SJCRH30 (cell line): ENCODE results near the gene SFTPA2. TPM values are rescaled to one million over a fixed set of nuclear protein-coding genes. Genes with fewer than 3 reads are reported as not detected.
"Not testable (repeated sequence)": the region's sequence is repeated elsewhere in the genome, so short reads cannot be mapped to it uniquely, and the experiment has no call there.

Experiments
- DNase-seq, 2 experiments: peaks; one replicate each; pipeline ENCODE4 v3.0.0-alpha.2; 2015 to 2020
- H3K27ac ChIP-seq: fragments of 250-450 bp; sonication (Bioruptor Pico); 2 replicates; pipeline ENCODE4 v1.5.1; 2020; ENCODE audit warnings: mild to moderate bottlenecking, moderate library complexity
- H3K27me3 ChIP-seq: fragments of 250-450 bp; sonication (Bioruptor Pico); 2 replicates; pipeline ENCODE4 v1.5.1; 2020; ENCODE audit warnings: mild to moderate bottlenecking, moderate library complexity
- H3K36me3 ChIP-seq: fragments of 250-450 bp; sonication (Bioruptor Pico); 2 replicates; pipeline ENCODE4 v1.5.1; 2020; ENCODE audit warnings: mild to moderate bottlenecking, moderate library complexity
- H3K4me1 ChIP-seq: fragments of 250-450 bp; sonication (Bioruptor Pico); 2 replicates; pipeline ENCODE4 v1.5.1; 2020; ENCODE audit warnings: mild to moderate bottlenecking, moderate library complexity
- H3K4me3 ChIP-seq: fragments of 250-450 bp; sonication (Bioruptor Pico); 2 replicates; pipeline ENCODE4 v1.5.1; 2020; ENCODE audit warnings: mild to moderate bottlenecking, moderate library complexity
- H3K9me3 ChIP-seq: fragments of 250-450 bp; sonication (Bioruptor Pico); replicated peaks from 2 replicates; pipeline ENCODE4 v1.5.1; 2020; ENCODE audit warnings: mild to moderate bottlenecking, moderate library complexity
- total RNA-seq: library from RNA; depleted of rRNA; stranded (reverse); fragments of >200 nt; shearing (Covaris generic); gene quantifications from 2 replicates; pipeline ENCODE4 v1.2.3, GENCODE V29; 2014; rRNA removed

SFTPA2 gene
- not detected in 2 replicates for total RNA-seq

GRCh38 chr10:79560160-79560709 is at the start of gene SFTPA2:
TSS of gene SFTPA2 (minus strand) at chr10:79560407. CDS start at chr10:79559483, 924 bp downstream.
- no peak within 1 kb of the TSS for H3K27ac ChIP-seq
- H3K4me1 ChIP-seq: no peaks in the 10 kb centered on the region
- H3K4me3 ChIP-seq: no peak within 1 kb of the TSS
- DNase-seq: no peak
- H3K36me3 ChIP-seq: no peaks in the 10 kb centered on the region
- H3K9me3 ChIP-seq: no peaks in the 10 kb centered on the region
- H3K27me3 ChIP-seq: no peaks in the 10 kb centered on the region

- no peaks in the 10 kb centered on the region for H3K36me3 ChIP-seq
- H3K4me1 ChIP-seq: no peaks in the 10 kb centered on the region
- H3K27me3 ChIP-seq: no peaks in the 10 kb centered on the region
- no peaks in the 10 kb centered on the region for H3K9me3 ChIP-seq
- DNase-seq: peak; percentile 47 to 65
- H3K4me3 ChIP-seq: no peak overlapping the region
- H3K27ac ChIP-seq: no peak overlapping the region
These were observed 48.5 kb upstream of the SFTPA2 start for GRCh38 chr10:79608505-79609375.

GRCh38 chr10:79605308-79605707 is 45.1 kb upstream of the SFTPA2 start:
- no peaks in the 10 kb centered on the region for H3K27me3 ChIP-seq
- no peaks in the 10 kb centered on the region for H3K4me1 ChIP-seq
- no peak for DNase-seq
- no peaks in the 10 kb centered on the region for H3K9me3 ChIP-seq
- no peak overlapping the region for H3K4me3 ChIP-seq
- H3K36me3 ChIP-seq: no peaks in the 10 kb centered on the region
- H3K27ac ChIP-seq: no peak overlapping the region

GRCh38 chr10:79604294-79604693 is 44.1 kb upstream of the SFTPA2 start:
- no peak overlapping the region for H3K4me3 ChIP-seq
- no peak overlapping the region for H3K27ac ChIP-seq
- H3K27me3 ChIP-seq: no peaks in the 10 kb centered on the region
- no peaks in the 10 kb centered on the region for H3K4me1 ChIP-seq
- H3K36me3 ChIP-seq: no peaks in the 10 kb centered on the region
- no peak for DNase-seq
- H3K9me3 ChIP-seq: no peaks in the 10 kb centered on the region

GRCh38 chr10:79602953-79603352 is 42.7 kb upstream of the SFTPA2 start:
- Histone ChIP-seq H3K9me3 (peaks cover 6% of the 10 kb centered on the region; the same call in 1 of the 2 replicates), H3K4me1 (no peaks in the 10 kb centered on the region), H3K4me3 (no peak overlapping the region), H3K36me3 (no peaks in the 10 kb centered on the region), H3K27me3 (no peaks in the 10 kb centered on the region), H3K27ac (no peak overlapping the region)
- DNase-seq: no peak

- DNase-seq: no peak
- H3K4me3 ChIP-seq: no peak overlapping the region
- H3K27me3 ChIP-seq: no peaks in the 10 kb centered on the region
- H3K4me1 ChIP-seq: no peaks in the 10 kb centered on the region
- H3K36me3 ChIP-seq: no peaks in the 10 kb centered on the region
- peaks cover 14% of the 10 kb centered on the region; the same call in 1 of the 2 replicates for H3K9me3 ChIP-seq
- H3K27ac ChIP-seq: no peak overlapping the region
These were observed 41.7 kb upstream of the SFTPA2 start for GRCh38 chr10:79601939-79602338.

GRCh38 chr10:79599644-79600043 is 39.4 kb upstream of the SFTPA2 start:
- H3K4me3 ChIP-seq, H3K27me3 ChIP-seq, H3K36me3 ChIP-seq, DNase-seq, H3K27ac ChIP-seq, H3K4me1 ChIP-seq: not testable (repeated sequence)
- peaks cover 14% of the 10 kb centered on the region; the same call in 1 of the 2 replicates for H3K9me3 ChIP-seq

DNA sequence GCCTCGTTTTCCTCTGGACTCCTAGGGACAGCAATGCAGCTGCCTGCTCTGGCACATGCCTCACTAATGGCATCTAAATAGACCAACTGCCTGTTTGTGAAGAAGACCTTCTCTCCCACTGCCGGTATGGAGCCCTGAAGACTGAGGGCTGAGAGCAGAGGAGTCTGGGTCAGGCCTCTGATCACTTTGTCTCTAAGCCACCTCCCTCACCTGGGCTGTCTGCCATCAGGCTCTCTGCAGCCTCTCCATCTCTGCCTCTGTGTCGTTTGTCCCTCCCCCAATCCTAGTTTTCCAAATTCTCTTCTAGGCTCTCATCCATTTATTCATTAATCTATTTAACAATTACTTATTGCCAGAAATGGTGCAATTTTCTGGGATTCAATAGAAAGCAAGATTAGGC is 35.3 kb upstream of the SFTPA2 start:
- no peak for DNase-seq
- no peaks in the 10 kb centered on the region for H3K4me1 ChIP-seq
- no peaks in the 10 kb centered on the region for H3K36me3 ChIP-seq
- H3K9me3 ChIP-seq: peaks cover 17% of the 10 kb centered on the region
- no peak overlapping the region for H3K4me3 ChIP-seq
- H3K27me3 ChIP-seq: no peaks in the 10 kb centered on the region
- H3K27ac ChIP-seq: no peak overlapping the region

DNA sequence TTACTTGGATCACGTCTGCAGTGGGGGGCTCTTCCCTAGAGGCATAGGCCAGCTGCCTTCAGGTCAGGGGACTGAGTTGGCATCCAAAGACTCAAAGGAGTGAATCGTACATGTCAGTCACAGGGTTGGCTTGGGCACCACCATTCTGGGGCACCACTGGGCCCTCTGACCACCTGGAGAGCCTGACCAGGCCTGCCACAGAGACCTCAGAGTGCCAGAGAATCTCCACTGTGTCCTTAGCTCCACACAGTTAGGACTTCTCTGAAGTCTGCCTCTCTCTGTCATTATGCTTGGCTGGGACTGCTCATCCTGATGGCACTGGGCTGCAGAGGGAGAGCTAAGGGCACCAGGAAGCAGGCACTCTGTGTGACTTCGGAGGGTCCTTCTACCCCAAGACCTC is 34.4 kb upstream of the SFTPA2 start:
- not testable (repeated sequence) for DNase-seq, H3K27ac ChIP-seq, H3K36me3 ChIP-seq, H3K4me3 ChIP-seq, H3K4me1 ChIP-seq, H3K27me3 ChIP-seq
- H3K9me3 ChIP-seq: peaks cover 17% of the 10 kb centered on the region

DNA sequence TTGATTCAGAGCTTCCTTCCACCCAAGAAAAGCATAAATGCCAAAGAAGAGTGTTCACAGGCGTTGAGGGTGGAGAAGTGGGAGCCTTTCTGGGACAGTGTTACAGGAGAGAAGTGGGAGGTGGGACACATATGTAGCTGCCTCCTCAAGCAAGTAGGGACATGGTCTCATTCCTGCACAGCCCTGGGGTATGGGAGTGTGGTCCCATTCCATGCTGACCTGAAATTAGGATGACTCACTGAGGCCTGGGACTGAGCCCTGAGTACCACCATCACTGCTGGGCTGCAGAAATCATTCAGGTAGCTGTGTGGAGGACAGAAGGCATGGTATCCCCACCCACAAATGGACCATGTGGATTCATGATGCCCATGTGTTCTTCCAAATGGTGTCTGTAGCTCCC is 33.2 kb upstream of the SFTPA2 start:
- H3K9me3 ChIP-seq: peaks cover 14% of the 10 kb centered on the region
- H3K27ac ChIP-seq: no peak overlapping the region
- no peaks in the 10 kb centered on the region for H3K4me1 ChIP-seq
- DNase-seq: no peak
- no peaks in the 10 kb centered on the region for H3K36me3 ChIP-seq
- no peaks in the 10 kb centered on the region for H3K27me3 ChIP-seq
- H3K4me3 ChIP-seq: no peak overlapping the region

- Histone ChIP-seq H3K4me3 (no peak overlapping the region), H3K9me3 (peaks cover 2% of the 10 kb centered on the region; the same call in 1 of the 2 replicates), H3K27ac (no peak overlapping the region), H3K36me3 (no peaks in the 10 kb centered on the region), H3K27me3 (no peaks in the 10 kb centered on the region), H3K4me1 (no peaks in the 10 kb centered on the region)
- no peak for DNase-seq
These were observed 28.6 kb upstream of the SFTPA2 start for GRCh38 chr10:79588800-79589199.

DNA sequence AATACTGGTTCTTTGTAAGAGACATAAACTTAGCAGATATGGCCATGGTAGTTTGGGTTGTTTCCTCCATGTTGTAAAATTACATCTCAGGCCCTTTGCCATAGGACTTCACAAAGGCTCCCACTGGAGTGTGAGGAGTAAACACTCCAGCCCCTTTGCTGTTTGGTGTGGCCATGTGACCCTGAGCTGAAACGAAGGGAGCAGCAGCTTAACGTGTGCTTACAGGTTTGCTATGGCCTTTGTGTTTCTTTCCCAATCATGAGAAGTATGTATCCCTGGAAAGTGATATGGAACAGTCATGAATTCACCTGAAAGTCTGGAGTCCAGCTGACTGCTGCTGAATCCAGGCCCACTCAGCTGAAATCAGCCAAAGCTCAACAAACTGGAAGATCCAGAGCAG is 26.7 kb upstream of the SFTPA2 start:
- Histone ChIP-seq H3K27me3 (no peaks in the 10 kb centered on the region), H3K27ac (no peak overlapping the region), H3K9me3 (no peaks in the 10 kb centered on the region), H3K4me1 (no peaks in the 10 kb centered on the region), H3K4me3 (no peak overlapping the region), H3K36me3 (no peaks in the 10 kb centered on the region)
- no peak for DNase-seq

GRCh38 chr10:79585870-79586527 is 25.8 kb upstream of the SFTPA2 start:
- no peak for DNase-seq
- H3K27ac ChIP-seq: no peak overlapping the region

DNA sequence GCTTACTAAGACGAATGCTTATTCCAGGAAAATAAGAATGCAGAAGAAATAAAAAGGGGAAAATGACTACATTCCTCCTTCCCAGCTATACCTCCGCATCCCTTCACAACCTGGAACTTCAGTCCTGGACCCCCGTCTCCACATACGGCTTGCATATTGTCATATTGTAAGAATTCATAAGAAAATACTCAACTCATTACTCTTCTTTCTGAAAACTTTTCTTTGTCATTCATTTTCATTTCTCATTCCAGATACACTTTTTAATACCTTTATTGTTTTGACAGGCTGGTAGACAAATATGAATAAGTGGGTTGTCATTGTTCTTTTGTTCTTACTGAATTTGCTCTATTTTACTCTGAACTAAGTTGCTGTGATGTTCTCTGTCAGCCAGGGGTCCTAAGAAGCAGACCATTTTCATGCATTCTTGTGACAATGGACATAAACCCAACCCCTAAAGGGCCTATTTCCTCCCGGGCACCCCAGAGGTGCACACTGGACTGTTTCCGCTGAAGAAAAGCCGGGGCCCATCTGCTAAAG is 23.3 kb upstream of the SFTPA2 start:
- no peaks in the 10 kb centered on the region for H3K27me3 ChIP-seq
- no peak overlapping the region for H3K27ac ChIP-seq
- H3K36me3 ChIP-seq: no peaks in the 10 kb centered on the region
- no peaks in the 10 kb centered on the region for H3K4me1 ChIP-seq
- H3K4me3 ChIP-seq: no peak overlapping the region
- DNase-seq: no peak
- no peaks in the 10 kb centered on the region for H3K9me3 ChIP-seq

More at GRCh38 chr10:79585870-79586527, 25.8 kb upstream of the SFTPA2 start:
- no peak overlapping the region for H3K4me3 ChIP-seq
- no peaks in the 10 kb centered on the region for H3K27me3 ChIP-seq
- no peaks in the 10 kb centered on the region for H3K4me1 ChIP-seq
- no peaks in the 10 kb centered on the region for H3K9me3 ChIP-seq
- H3K36me3 ChIP-seq: no peaks in the 10 kb centered on the region

DNA sequence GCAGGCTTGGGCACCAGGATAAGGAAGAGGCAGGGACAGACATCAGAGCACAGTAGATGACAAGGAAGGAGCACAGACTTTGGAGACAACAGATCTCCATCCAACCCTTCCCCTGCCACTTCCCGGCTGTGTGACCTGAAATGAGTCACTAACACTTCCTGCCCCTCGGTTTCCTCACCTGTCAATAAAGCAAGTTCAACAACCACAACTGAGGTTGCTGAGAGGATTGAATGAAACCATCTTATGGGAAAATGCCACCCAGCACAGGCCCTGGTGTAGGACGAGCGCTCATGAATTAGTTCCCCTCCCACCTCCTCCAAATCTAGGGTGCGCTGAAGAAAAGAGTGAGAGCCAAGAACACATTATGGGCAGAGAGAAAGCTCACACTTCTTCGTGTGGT is 22.7 kb upstream of the SFTPA2 start:
- not testable (repeated sequence) for H3K4me1 ChIP-seq, H3K9me3 ChIP-seq, H3K4me3 ChIP-seq, H3K27ac ChIP-seq, H3K27me3 ChIP-seq, DNase-seq, H3K36me3 ChIP-seq
